Glutamatergic neuron (in vitro differentiated cells): ENCODE results near the gene TGFBR2. TPM values are rescaled to one million over a fixed set of nuclear protein-coding genes. Genes with fewer than 3 reads are reported as not detected.
"Not testable (repeated sequence)": the region's sequence is repeated elsewhere in the genome, so short reads cannot be mapped to it uniquely, and the experiment has no call there.

ENCODE experiments used
- DNase-seq: peaks from one replicate; pipeline ENCODE4 v3.0.0; 2022
- H3K27ac Mint-ChIP-seq: one replicate; pipeline ENCODE4 v1.8.0; 2020; ENCODE audit warnings: mild to moderate bottlenecking, mixed read lengths, inconsistent platforms; ENCODE audit not compliant: unreplicated experiment
- H3K27me3 Mint-ChIP-seq: one replicate; pipeline ENCODE4 v1.8.0; 2020; ENCODE audit warnings: mild to moderate bottlenecking, moderate library complexity, mixed read lengths, inconsistent platforms; ENCODE audit not compliant: unreplicated experiment
- H3K36me3 Mint-ChIP-seq: one replicate; pipeline ENCODE4 v1.8.0; 2020; ENCODE audit warnings: mild to moderate bottlenecking, mixed read lengths, inconsistent platforms; ENCODE audit not compliant: unreplicated experiment
- H3K4me1 Mint-ChIP-seq: one replicate; pipeline ENCODE4 v1.8.0; 2020; ENCODE audit warnings: mild to moderate bottlenecking, low read depth, mixed read lengths, inconsistent platforms; ENCODE audit not compliant: unreplicated experiment
- H3K4me3 Mint-ChIP-seq: one replicate; pipeline ENCODE4 v1.8.0; 2020; ENCODE audit warnings: mild to moderate bottlenecking, mixed read lengths, inconsistent platforms; ENCODE audit not compliant: unreplicated experiment
- H3K9me3 Mint-ChIP-seq: one replicate; pipeline ENCODE4 v1.8.0; 2020; ENCODE audit warnings: mild to moderate bottlenecking, moderate library complexity, mixed read lengths, inconsistent platforms; ENCODE audit not compliant: unreplicated experiment
- total RNA-seq: library from RNA; stranded (reverse); fragmentation: NEBNext Ultra II Directional; extraction: Animal tissue kit (Norgen Biotek cat#: 25700); gene quantifications from one replicate; pipeline ENCODE4 v1.2.1, GENCODE V29; 2021; ENCODE audit not compliant: unreplicated experiment
- TF ChIP-seq, protein P1 (sequence below): fragments of 200-600 bp; sonication (generic); IDR thresholded peaks from one replicate; pipeline ENCODE4 v1.5.0; 2021; ENCODE audit not compliant: partially characterized antibody, unreplicated experiment

TGFBR2 gene
- total RNA-seq, 1 donor from 2014 or later = 0.96 TPM

DNA sequence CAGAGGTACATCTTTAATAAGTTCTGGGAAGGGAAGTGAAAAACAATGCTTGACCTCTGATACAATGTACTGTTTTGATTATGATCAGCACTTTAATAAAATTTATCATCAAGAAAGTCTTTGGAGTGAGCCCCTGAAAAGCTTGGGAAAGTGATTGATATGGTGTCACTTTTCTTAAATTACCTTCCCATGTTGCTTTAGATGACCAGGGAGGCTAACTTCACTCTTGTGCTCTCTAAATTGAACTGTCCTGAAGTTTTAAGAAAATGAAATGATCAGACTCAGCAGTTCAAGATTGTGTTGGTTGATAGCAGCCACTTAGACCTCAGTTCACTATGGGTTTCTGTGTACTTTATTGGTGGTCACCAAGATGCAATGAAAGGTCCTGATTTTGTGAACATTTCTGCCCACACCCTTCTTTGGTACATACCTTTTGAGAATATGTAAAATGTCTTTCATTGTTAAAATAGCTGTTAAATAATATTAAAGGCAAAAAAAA, 15.7 kb downstream of the TGFBR2 start:
- no peak for DNase-seq
- H3K4me3 Mint-ChIP-seq = no peak overlapping the region
- H3K36me3 Mint-ChIP-seq = no peaks in the 10 kb centered on the region
- H3K4me1 Mint-ChIP-seq = no peaks in the 10 kb centered on the region
- TF ChIP-seq, protein P1, sequence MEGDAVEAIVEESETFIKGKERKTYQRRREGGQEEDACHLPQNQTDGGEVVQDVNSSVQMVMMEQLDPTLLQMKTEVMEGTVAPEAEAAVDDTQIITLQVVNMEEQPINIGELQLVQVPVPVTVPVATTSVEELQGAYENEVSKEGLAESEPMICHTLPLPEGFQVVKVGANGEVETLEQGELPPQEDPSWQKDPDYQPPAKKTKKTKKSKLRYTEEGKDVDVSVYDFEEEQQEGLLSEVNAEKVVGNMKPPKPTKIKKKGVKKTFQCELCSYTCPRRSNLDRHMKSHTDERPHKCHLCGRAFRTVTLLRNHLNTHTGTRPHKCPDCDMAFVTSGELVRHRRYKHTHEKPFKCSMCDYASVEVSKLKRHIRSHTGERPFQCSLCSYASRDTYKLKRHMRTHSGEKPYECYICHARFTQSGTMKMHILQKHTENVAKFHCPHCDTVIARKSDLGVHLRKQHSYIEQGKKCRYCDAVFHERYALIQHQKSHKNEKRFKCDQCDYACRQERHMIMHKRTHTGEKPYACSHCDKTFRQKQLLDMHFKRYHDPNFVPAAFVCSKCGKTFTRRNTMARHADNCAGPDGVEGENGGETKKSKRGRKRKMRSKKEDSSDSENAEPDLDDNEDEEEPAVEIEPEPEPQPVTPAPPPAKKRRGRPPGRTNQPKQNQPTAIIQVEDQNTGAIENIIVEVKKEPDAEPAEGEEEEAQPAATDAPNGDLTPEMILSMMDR = no peak
- H3K9me3 Mint-ChIP-seq = no peaks in the 10 kb centered on the region
- H3K27ac Mint-ChIP-seq = no peak overlapping the region
- no peaks in the 10 kb centered on the region for H3K27me3 Mint-ChIP-seq

DNA sequence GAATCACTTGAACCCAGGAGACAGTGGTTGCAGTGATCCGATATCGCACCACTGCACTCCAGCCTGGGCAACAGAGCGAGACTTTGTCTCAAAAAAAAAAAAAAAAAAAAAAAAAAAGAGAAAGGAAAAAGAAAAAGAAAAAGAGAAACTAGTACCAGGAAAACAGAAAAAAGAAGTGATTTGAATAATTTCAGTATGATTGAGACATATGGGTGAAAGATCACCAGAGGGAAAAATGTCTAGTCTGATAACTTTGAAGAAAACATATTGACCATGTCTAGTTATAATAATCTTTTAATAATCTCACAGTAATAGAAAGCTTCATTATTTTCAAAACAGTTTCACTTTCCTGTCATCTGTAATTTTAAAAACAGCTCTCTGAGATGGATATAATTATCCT, 16.4 kb downstream of the TGFBR2 start:
- Mint-ChIP-seq H3K27ac (no peak overlapping the region), H3K36me3 (no peaks in the 10 kb centered on the region), H3K4me3 (no peak overlapping the region), H3K4me1 (no peaks in the 10 kb centered on the region), H3K9me3 (no peaks in the 10 kb centered on the region), H3K27me3 (no peaks in the 10 kb centered on the region)
- TF ChIP-seq, protein P1 = no peak
- no peak for DNase-seq

DNA sequence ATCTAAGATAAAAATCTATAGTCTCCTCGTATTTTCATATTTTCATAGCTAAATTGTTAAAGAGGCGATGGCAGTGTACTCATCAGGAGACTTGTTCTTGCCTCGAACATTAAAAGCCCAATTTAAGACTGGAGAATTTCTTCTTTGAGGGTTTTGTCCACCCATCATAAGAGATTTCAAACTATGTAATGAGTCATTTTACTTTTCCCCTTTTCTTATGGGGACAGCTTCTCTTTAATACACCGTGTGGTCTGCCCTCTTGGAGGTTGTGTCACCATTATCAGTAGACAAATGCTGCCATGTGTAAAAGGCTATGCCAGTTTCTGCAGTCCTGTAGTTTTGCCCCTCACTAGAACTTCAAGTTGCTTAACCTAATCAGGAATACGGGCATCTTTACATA, 16.9 kb downstream of the TGFBR2 start:
- Mint-ChIP-seq H3K27ac (no peak overlapping the region), H3K4me1 (no peaks in the 10 kb centered on the region), H3K4me3 (no peak overlapping the region), H3K27me3 (no peaks in the 10 kb centered on the region), H3K36me3 (no peaks in the 10 kb centered on the region), H3K9me3 (no peaks in the 10 kb centered on the region)
- DNase-seq = no peak
- TF ChIP-seq, protein P1 = no peak

DNA sequence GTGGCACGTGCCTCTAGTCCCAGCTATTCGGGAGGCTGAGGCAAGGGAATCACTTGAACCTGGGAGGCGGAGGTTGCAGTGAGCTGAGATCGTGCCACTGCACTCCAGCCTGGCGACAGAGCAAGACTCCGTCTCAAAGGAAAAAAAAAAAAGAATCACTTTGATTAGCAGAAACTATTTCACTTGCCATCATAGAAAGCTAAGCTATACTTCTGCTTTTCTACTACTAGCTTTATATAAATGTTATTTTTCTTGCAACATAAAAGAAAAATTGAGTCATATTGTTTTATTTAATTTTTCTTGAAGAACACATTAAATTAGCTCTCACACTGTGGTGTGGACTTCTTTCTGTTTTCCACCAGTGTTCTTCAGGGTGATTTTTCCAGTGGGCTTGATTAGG, 18.1 kb downstream of the TGFBR2 start:
- H3K4me1 Mint-ChIP-seq, H3K27ac Mint-ChIP-seq, H3K9me3 Mint-ChIP-seq, DNase-seq, H3K4me3 Mint-ChIP-seq, H3K36me3 Mint-ChIP-seq, H3K27me3 Mint-ChIP-seq: not testable (repeated sequence)

DNA sequence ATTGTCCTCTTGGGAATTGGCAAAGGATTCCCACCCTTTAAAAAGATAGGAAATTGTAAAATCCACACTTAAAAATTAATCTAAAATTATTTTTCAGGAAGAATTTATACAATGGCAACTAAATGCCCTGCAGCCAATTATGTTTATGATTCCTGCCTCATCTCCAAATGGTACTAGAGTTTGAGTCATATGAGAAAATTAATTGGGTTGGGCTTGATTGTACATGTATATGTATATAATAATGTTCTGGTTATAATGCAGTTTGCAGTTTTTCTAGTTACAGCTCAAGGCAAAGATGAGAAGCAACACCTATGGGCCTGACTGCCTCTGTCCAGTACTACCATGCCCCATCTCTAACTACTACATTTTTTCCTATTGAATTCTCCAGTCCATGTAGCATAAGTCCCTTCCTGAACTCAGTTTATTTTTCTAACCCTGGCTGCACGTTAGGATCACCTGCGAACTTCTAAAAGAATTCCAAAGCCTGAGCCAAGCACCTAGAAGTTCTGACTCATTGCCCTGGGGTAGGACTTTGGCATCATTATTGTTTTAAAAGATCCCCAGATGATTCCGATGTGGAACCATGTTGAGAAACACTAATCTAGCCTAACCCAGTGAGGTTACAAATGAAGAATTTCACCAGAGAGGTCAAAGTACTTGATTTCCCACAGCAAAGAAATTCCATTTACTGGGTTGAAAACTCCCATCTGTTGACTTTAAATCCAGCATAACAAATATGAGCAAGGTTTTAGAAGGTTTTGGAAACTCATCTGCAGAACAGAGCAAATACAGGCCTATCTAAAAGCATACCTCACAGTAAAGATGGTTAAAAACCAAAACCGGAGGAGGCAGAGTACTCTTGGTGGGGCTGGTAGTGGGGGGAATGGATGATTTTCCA, 19.4 kb downstream of the TGFBR2 start:
- no peak for DNase-seq
- no peaks in the 10 kb centered on the region for H3K9me3 Mint-ChIP-seq
- no peak overlapping the region for H3K27ac Mint-ChIP-seq
- H3K4me3 Mint-ChIP-seq = no peak overlapping the region
- H3K27me3 Mint-ChIP-seq = no peaks in the 10 kb centered on the region
- TF ChIP-seq, protein P1 = no peak
- no peaks in the 10 kb centered on the region for H3K36me3 Mint-ChIP-seq
- H3K4me1 Mint-ChIP-seq = peaks cover 6% of the 10 kb centered on the region
